ENCODE results near the gene STARD3.
A peak's percentile ranks its signal among the peaks of the same experiment; 100 is the strongest.

Gene STARD3

DNA sequence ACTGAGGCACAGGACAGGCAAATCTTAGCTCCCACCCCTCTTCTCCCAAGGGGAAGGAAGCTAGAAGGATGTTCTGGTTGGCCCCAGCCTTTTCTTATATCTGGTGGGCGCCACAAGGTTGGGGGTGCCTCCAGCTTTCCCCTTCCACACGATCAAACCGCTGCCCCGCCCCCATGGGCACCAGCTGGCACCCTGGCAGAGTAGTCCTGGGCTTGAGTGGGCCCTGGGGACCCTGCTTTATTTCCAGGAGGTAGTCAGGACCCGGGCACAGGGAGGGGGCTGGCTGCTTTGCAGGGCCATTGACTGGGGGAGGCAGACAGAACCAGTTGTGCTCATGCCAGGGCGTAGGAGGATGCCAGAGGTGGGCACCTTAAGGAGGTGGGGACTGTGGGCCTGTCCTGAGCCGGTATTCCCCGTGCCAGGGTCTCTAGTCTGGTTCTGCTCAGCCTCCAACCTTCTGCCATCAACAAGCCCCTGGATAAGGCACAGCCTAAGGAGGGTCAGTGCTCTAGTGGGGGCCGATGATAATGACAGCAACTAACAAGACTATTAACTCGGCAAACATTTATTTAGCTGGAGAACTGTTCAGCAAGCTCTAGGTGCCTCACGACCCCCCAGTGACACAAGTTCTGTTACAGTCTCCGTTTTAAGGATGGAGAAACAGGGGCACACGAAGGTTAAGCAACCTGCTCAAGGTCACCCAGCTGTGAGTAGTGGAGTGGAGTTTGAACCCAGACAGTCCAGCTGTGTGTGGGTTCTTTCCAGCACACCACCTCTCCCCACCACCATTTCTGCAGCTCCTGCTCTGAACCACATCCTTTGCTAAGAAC is 17.8 kb upstream of the STARD3 start:
- no peak overlapping the region for H3K4me3 ChIP-seq (ENCODE audit: low read depth, low read length)

DNA sequence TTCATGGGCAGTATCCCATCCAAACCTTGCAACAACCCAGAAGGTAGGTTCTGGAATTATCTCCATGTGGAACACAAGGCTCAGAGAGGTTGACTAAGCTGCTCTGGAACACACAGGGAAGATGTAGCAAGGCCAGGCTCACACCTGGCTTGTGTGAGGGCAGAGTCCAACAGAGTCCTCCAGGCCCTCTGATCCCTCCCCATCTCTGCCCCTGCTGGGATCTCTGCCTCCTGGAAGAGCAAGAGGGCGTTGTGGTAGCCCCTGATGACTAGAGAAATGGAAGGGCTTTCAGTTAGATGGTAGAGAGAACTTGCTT is 17.2 kb upstream of the STARD3 start:
- H3K4me3 ChIP-seq (ENCODE audit: low read depth, low read length), result no peak overlapping the region

GRCh38 chr17:39621523-39622379 is 15.2 kb upstream of the STARD3 start:
- H3K4me3 ChIP-seq (ENCODE audit: low read depth, low read length), result no peak overlapping the region

- no peak overlapping the region for H3K4me3 ChIP-seq (ENCODE audit: low read depth, low read length)
These were observed 14.5 kb upstream of the STARD3 start for GRCh38 chr17:39622380-39623006.

GRCh38 chr17:39623356-39623950 is 13.5 kb upstream of the STARD3 start:
- H3K4me3 ChIP-seq (ENCODE audit: low read depth, low read length), result no peak overlapping the region

DNA sequence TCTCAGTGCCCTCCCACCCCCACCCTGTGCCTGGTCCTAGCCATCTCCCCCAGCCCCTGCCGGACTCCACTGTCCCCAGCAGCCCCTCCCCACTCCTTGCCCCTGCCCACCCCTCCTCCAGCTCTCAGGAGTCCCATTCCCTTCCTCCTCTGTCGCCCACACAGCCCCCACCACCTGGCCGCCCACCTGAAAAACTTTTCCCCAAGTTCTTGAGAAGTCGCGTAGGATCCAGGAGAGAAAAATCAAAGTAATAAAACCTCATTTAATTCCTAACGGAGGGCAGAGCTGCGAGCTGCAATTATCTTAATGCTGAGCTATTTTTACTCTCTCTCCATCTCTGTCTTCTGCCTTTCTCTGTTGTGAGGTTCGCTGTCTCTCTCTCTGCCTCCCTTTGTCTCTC is 12.6 kb upstream of the STARD3 start:
- no peak overlapping the region for H3K4me3 ChIP-seq (ENCODE audit: low read depth, low read length)

- H3K4me3 ChIP-seq (ENCODE audit: low read depth, low read length), result no peak overlapping the region
These were observed 11.7 kb upstream of the STARD3 start for GRCh38 chr17:39625198-39625785.

DNA sequence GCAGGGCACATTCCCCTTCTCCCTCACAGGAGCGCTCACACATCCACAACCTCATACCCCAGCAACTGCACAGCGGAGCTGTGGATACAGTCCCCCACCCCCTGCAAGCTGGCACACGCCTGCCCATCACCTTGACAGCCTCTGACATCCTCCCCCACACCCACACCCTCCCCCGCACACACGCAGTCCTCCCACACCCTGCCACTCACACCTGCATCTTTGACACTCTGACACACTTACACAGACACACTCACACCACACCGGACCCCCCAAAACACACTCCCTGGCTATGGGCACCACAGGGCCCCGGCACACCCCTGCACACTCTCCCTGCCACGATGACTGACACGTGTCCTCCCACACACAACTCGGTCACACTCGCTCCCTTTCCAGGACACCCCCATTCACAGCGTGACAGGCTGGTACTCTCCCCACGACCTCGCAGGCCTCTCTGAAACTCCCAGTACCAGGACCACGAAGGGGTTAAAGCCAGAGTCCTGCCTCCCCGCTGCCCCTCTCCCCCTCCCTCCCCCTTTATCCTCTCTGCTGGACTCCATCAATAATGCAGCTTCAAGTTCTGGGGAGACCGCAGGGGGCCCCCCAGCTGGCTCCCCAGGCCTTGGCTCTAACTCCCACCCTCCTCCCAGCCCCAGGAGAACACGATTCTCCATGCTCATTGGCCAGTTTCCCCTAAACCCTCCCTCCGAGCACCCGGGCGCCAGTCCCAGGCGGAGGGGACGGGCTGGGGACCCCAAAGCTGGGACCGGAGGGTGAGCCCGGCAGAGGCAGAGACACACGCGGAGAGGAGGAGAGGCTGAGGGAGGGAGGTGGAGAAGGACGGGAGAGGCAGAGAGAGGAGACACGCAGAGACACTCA is 10.5 kb upstream of the STARD3 start, which contains the start of gene PPP1R1B:
Gene PPP1R1B, plus strand, starts transcription at position 782 of the 876 bp plus-strand sequence. CDS start 441 bp downstream, outside the sequence.
- H3K4me3 ChIP-seq (ENCODE audit: low read depth, low read length), result peak within 1 kb of the TSS; percentile 62

- H3K4me3 ChIP-seq (ENCODE audit: low read depth, low read length), result peak overlapping the region; percentile 62
These were observed 9.8 kb upstream of the STARD3 start for GRCh38 chr17:39627047-39627711.

GRCh38 chr17:39627712-39628516 is 9.0 kb upstream of the STARD3 start:
- no peak overlapping the region for H3K4me3 ChIP-seq (ENCODE audit: low read depth, low read length)

DNA sequence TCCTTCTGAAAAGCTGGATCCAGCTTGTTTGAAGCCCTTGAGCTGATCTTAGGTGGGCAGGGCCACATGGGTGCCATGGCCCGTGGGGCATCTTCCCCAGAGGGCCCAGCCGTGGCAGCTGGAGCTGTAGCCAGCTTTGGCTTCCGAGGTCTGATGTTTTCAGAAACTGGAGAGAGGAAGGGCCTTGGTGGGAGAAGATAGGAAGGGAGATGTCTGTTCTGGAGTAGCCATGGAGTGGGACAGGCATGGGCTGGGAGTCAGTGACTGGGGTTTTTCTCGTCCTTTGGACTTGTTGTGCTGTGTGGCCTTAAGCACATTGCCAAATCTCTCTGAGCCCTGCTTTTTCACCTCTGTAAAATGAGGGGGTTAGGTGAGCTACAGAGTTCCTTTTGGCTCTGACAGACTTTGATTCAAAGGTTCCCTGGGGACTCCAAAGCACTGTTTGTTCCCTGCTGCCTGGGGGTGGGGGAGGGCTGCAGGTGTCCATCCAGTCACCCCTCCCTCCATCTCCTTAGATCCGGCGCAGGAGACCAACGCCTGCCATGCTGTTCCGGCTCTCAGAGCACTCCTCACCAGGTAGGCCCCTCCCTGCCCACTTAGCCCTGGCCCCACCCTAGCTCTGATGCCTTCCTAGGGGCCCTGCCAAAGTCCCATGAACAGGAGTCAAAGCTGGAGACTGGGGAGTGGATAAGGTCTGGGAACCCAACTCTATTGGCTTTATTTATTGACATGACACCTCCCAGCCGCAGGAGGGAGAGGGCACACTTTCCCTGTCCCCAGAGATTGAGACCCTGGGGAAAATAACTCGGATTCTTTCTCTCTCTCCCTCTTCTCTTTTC is 8.1 kb upstream of the STARD3 start:
- H3K4me3 ChIP-seq (ENCODE audit: low read depth, low read length), result no peak overlapping the region

DNA sequence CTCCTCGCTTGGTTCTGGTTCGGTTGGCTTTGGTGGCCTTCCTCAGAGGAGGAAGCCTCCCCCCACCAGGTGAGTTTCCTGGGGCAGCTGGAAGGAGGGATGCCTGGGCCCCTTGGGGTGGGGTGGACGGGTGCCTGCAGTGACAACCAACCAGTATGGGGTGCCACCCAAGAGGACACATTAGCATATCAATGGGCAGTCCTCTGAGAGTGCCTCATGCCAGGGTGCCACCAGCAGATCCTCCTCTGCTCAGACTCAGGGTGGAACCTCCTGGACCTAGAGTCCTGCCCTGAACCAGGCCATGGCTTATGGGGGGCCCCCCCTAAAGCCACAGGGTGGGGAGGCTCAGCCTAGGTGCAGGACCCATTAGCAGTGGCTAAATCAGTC is 7.5 kb upstream of the STARD3 start:
- H3K4me3 ChIP-seq (ENCODE audit: low read depth, low read length), result no peak overlapping the region

GRCh38 chr17:39629898-39630297 is 7.0 kb upstream of the STARD3 start:
- H3K4me3 ChIP-seq (ENCODE audit: low read depth, low read length), result no peak overlapping the region

- H3K4me3 ChIP-seq (ENCODE audit: low read depth, low read length), result no peak overlapping the region
These were observed 5.5 kb upstream of the STARD3 start for GRCh38 chr17:39631403-39631802.

DNA sequence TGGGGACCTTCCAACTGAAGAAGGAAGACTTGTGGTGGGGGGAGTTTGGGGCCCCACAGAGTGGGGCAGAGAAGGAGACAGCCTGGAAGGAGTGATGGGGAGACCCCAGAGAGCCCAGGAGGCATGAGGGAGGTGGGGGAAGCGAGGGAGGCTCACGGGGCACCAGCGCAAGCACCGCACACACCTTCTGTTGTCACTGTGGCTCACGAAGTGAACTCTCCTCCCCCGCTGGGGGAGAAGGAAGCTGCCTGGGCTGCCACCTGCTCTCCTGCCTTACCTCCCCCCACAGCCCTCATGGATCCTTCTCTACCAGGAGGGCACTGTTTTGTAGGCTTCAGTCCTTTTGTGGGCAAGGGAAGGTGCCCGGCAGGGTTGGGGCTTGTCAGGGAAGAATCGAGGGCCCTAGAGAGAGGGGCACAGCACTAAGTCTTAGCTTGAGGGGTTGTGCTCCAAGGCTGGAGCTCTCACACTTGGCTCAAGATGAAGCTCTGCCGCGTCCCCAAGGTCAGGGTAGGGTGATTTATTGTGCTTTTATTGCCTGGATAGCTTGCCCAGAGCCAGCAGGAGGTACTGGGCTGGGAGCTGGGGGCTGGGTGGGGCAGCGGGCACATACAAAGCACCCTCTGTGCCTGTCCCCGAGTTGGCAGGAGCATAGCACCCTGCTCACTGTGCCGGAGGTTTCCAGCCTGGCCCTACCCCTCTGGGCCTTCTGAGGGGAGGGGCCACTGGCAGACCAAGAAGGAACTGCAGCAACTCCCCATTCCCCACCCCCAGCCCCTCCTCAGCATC is 4.6 kb upstream of the STARD3 start:
- no peak overlapping the region for H3K4me3 ChIP-seq (ENCODE audit: low read depth, low read length)

DNA sequence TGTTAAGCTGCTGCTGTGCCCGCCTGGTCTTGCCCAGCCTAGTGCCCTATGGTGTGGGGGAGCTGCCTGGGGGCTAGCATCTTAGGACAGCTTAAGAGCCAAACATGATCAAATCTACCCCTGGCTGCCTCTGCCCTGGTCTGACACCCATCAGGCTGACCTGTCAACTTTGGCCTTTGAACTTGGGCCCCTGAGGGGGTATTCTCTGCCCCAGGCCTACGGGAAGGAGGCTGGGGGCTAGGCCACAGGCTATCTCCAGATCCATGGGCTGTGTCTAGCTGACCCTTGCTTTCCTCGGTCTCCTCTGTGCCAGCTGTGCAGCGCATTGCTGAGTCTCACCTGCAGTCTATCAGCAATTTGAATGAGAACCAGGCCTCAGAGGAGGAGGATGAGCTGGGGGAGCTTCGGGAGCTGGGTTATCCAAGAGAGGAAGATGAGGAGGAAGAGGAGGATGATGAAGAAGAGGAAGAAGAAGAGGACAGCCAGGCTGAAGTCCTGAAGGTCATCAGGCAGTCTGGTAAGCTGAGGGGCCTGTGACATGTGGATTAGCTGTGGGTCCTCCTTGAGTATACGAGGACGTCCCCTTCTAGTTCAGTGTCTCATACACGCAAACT is 3.3 kb upstream of the STARD3 start:
- no peak overlapping the region for H3K4me3 ChIP-seq (ENCODE audit: low read depth, low read length)
